GM03348 (cell line): ENCODE results near the gene TNNT1.
A peak's percentile ranks its signal among the peaks of the same experiment; 100 is the strongest.

Experiments used
- DNase-seq: peaks from one replicate; pipeline ENCODE4 v3.0.0; 2012; ENCODE audit warnings: low spot score

Gene TNNT1

GRCh38 chr19:55141696-55142095 lies 7.3 kb downstream of the TNNT1 start:
- DNase-seq = no peak

GRCh38 chr19:55137915-55138314 lies 11.1 kb downstream of the TNNT1 start:
- no peak for DNase-seq

- no peak for DNase-seq
These were observed 12.5 kb downstream of the TNNT1 start for GRCh38 chr19:55136399-55137102.

- no peak for DNase-seq
These were observed 14.3 kb downstream of the TNNT1 start for GRCh38 chr19:55134736-55135135.

GRCh38 chr19:55133639-55134444 lies 15.2 kb downstream of the TNNT1 start:
- no peak for DNase-seq

GRCh38 chr19:55132453-55133129 lies 16.4 kb downstream of the TNNT1 start:
- no peak for DNase-seq

GRCh38 chr19:55131421-55131820 lies 17.6 kb downstream of the TNNT1 start:
- no peak for DNase-seq

GRCh38 chr19:55119053-55119452 lies 30.0 kb downstream of the TNNT1 start:
- DNase-seq = no peak

GRCh38 chr19:55118401-55118991 lies 30.5 kb downstream of the TNNT1 start:
- peak; percentile 45 for DNase-seq

GRCh38 chr19:55117663-55118391 lies 31.2 kb downstream of the TNNT1 start:
- peak; percentile 99 for DNase-seq

GRCh38 chr19:55116859-55117662 lies 31.9 kb downstream of the TNNT1 start, which contains the start of gene PPP1R12C:
Gene PPP1R12C (minus strand): TSS chr19:55117637. CDS start chr19:55117543, 94 bp downstream.
- peak; percentile 34 for DNase-seq

- peak; percentile 91 for DNase-seq
These were observed 32.7 kb downstream of the TNNT1 start for GRCh38 chr19:55116232-55116858.

GRCh38 chr19:55115446-55116065 lies 33.5 kb downstream of the TNNT1 start:
- DNase-seq = peak; percentile 44

- DNase-seq = no peak
These were observed 34.4 kb downstream of the TNNT1 start for GRCh38 chr19:55114566-55115145.

- DNase-seq = peak; percentile 86
These were observed 35.4 kb downstream of the TNNT1 start for GRCh38 chr19:55113570-55114039.

- DNase-seq = no peak
These were observed 36.0 kb downstream of the TNNT1 start for GRCh38 chr19:55112777-55113569.

- DNase-seq = no peak
These were observed 36.7 kb downstream of the TNNT1 start for GRCh38 chr19:55112246-55112776.

GRCh38 chr19:55111238-55111831 lies 37.7 kb downstream of the TNNT1 start:
- no peak for DNase-seq
